ENCODE data around the gene MAP1B. TPM values are rescaled to one million over a fixed set of nuclear protein-coding genes. Genes with fewer than 3 reads are reported as not detected.

The MAP1B gene
- total RNA-seq, 1 donor from 2014 or later = 84.4 TPM

- Histone ChIP-seq H3K36me3 (peaks cover 14% of the 10 kb centered on the region), H3K27ac (no peak overlapping the region), H3F3A (ENCODE audit: low read depth) (peaks cover 29% of the 10 kb centered on the region), H4K20me1 (ENCODE audit: low read depth) (peaks cover 8% of the 10 kb centered on the region), H2AFZ (replicated peaks) (no peak overlapping the region), H3K79me2 (ENCODE audit: low read depth) (peaks cover 4% of the 10 kb centered on the region), H3K4me3 (no peak overlapping the region), H3K9ac (no peak overlapping the region), H3K4me2 (no peak overlapping the region), H3K4me1 (peaks cover 32% of the 10 kb centered on the region), H3K27me3 (no peaks in the 10 kb centered on the region), H3K9me3 (ENCODE audit: low read depth) (no peaks in the 10 kb centered on the region)
- Mint-ChIP-seq H3K27me3 (ENCODE audit: insufficient read depth, low read depth) (peaks cover 5% of the 10 kb centered on the region), H3K9me3 (no peaks in the 10 kb centered on the region), H3K27ac (no peak overlapping the region), H3K36me3 (peaks cover 59% of the 10 kb centered on the region), H3K4me3 (no peak overlapping the region), H3K4me1 (peaks cover 30% of the 10 kb centered on the region)
- TF ChIP-seq EZH2 (IDR thresholded peaks at IDR 0.05) (no peak), EZH2phosphoT487 (IDR thresholded peaks at IDR 0.05) (no peak), CTCF (IDR thresholded peaks at IDR 0.05) (no peak)
- no peak for DNase-seq (ENCODE audit: low spot score)
Observed at GRCh38 chr5:72205431-72206009, 98.2 kb downstream of the MAP1B start.

DNA sequence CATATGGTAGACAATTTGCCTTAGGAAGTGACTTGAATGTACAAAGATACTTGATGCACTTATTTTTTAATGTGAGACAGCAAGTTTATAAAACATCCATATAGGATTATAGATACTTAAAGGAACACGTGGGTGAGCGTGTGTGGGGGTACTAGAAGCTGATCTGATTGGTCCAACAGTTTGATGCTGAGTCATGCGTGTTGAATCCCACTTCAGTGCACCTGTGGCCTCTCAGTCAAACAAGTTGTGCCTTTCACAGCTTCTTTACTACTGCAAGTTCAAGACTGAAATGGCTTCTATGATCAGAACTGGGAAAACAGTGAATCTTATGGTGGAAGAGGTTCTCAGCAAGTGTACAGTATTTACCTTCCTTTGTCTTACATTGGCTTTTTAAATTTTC is 98.9 kb downstream of the MAP1B start:
- Histone ChIP-seq H3K9me3 (ENCODE audit: low read depth) (no peaks in the 10 kb centered on the region), H3K79me2 (ENCODE audit: low read depth) (peaks cover 4% of the 10 kb centered on the region), H3F3A (ENCODE audit: low read depth) (peaks cover 32% of the 10 kb centered on the region), H3K36me3 (peaks cover 14% of the 10 kb centered on the region), H3K4me1 (peaks cover 35% of the 10 kb centered on the region), H3K4me2 (no peak overlapping the region), H4K20me1 (ENCODE audit: low read depth) (peaks cover 8% of the 10 kb centered on the region), H3K27ac (no peak overlapping the region), H3K4me3 (no peak overlapping the region), H3K27me3 (no peaks in the 10 kb centered on the region), H2AFZ (replicated peaks) (no peak overlapping the region), H3K9ac (no peak overlapping the region)
- H3K27ac Mint-ChIP-seq = no peak overlapping the region
- DNase-seq (ENCODE audit: low spot score) = no peak
- no peak for TF ChIP-seq EZH2phosphoT487 (IDR thresholded peaks at IDR 0.05)
- TF ChIP-seq EZH2 (IDR thresholded peaks at IDR 0.05) = no peak
- TF ChIP-seq CTCF (IDR thresholded peaks at IDR 0.05) = no peak
- H3K4me1 Mint-ChIP-seq = peaks cover 34% of the 10 kb centered on the region
- H3K9me3 Mint-ChIP-seq = no peaks in the 10 kb centered on the region
- H3K27me3 Mint-ChIP-seq (ENCODE audit: insufficient read depth, low read depth) = peaks cover 5% of the 10 kb centered on the region
- peaks cover 56% of the 10 kb centered on the region for H3K36me3 Mint-ChIP-seq
- H3K4me3 Mint-ChIP-seq = no peak overlapping the region

DNA sequence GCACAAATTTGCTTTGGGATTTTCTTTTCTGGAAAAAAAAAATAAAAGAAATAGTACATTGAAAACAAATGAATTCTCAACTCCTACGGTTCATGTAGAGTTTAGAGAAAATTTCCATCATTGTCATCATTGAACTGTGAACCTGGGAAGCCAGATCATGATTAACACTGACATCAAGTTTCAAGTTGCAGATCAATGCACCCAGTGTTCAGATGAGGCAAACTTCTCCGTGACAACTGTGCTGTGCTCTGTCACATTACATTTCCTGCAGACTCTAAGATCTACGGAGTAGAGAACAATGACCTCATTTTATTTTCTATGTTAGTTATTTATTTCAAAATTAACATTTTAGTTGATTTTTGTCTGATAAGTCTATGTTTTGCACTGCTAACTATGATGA is 99.7 kb downstream of the MAP1B start:
- TF ChIP-seq CTCF (IDR thresholded peaks at IDR 0.05) = no peak
- TF ChIP-seq EZH2 (IDR thresholded peaks at IDR 0.05) = no peak
- no peak for TF ChIP-seq EZH2phosphoT487 (IDR thresholded peaks at IDR 0.05)
- H3K79me2 ChIP-seq (ENCODE audit: low read depth) = no peaks in the 10 kb centered on the region
- no peak overlapping the region for H3K27ac ChIP-seq
- no peak overlapping the region for H3K4me3 Mint-ChIP-seq
- H3K27me3 Mint-ChIP-seq (ENCODE audit: insufficient read depth, low read depth) = peaks cover 5% of the 10 kb centered on the region
- no peak overlapping the region for H3K9ac ChIP-seq
- H3K4me1 Mint-ChIP-seq = peaks cover 36% of the 10 kb centered on the region
- H3F3A ChIP-seq (ENCODE audit: low read depth) = peaks cover 32% of the 10 kb centered on the region
- peaks cover 35% of the 10 kb centered on the region for H3K4me1 ChIP-seq
- H3K9me3 ChIP-seq (ENCODE audit: low read depth) = no peaks in the 10 kb centered on the region
- H4K20me1 ChIP-seq (ENCODE audit: low read depth) = peaks cover 5% of the 10 kb centered on the region
- H3K27ac Mint-ChIP-seq = no peak overlapping the region
- H3K4me2 ChIP-seq = no peak overlapping the region
- H3K4me3 ChIP-seq = no peak overlapping the region
- DNase-seq (ENCODE audit: low spot score) = no peak
- H3K36me3 Mint-ChIP-seq = peaks cover 50% of the 10 kb centered on the region
- no peak overlapping the region for H2AFZ ChIP-seq (replicated peaks)
- peaks cover 14% of the 10 kb centered on the region for H3K36me3 ChIP-seq
- H3K9me3 Mint-ChIP-seq = no peaks in the 10 kb centered on the region
- H3K27me3 ChIP-seq = no peaks in the 10 kb centered on the region
